NCI-H2029 treated with DMSO at 0.1 percent for 48 hours (cell line): ENCODE measurements around the gene NFYB.
"Not testable (repeated sequence)": the region's sequence is repeated elsewhere in the genome, so short reads cannot be mapped to it uniquely, and the experiment has no call there.

Source experiments
- DNase-seq: peaks from one replicate; lab custom pipeline; 2025; lab: John Stamatoyannopoulos, UW

NFYB gene

GRCh38 chr12:104163028-104163427, 25.0 kb upstream of the NFYB start:
- not testable (repeated sequence) for DNase-seq

DNA sequence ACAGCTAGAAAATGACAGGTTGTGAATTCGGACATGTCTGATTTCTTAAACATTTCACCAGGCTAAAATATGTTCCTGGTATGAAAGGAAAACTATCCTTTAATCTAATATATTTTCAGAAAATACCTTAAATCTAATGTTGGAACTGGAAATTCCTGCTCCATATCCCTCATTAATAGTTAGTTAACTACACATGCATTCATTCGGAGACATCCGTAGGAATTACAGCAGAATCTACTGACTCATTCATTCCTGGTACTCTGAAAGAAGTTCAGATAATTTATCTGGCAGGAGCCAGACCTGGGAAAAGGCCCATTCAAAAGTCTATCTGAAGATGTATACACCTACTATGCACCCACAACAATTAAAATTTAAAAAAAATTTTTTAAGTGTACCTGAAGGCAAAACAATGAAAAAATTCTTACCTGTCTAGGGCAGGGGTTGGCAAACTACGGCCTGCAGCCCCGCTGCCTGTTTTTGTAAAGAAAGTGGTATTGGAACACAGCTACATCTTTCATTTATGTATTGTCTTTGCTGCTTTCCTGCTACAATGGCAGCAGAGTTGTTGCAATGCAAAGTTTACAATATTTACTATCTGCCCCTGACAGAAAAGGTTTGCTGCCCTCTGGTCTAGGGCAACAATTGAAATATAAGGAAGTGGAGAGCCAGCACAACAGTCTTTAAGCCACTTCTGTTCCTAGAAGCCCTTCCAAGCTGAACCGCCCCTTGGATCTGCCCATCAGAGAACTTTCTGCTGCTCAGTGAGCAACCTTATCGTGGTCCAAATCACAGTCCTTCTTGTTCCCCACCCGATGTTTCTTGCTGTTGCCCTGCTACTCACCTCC, 17.9 kb upstream of the NFYB start:
- no peak for DNase-seq

DNA sequence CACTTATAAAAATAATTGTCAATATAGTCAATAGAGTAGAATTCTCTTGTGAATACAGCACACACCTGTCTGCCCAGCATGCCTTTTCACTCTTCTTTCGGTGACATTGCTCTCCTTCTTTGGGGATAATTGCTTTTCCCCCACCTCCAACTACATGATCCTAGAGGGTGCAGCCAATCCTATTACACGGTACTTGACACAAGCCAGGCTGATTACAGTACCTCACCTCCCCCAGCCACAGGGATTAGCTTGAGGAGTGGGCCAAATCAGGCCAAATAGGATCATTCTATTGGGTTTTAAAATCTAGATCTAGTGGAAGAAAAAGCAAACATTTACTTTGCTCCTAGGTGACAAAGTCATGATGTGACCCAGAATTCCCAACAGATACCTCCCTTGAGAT, 16.8 kb upstream of the NFYB start:
- peak; percentile 34 for DNase-seq

DNA sequence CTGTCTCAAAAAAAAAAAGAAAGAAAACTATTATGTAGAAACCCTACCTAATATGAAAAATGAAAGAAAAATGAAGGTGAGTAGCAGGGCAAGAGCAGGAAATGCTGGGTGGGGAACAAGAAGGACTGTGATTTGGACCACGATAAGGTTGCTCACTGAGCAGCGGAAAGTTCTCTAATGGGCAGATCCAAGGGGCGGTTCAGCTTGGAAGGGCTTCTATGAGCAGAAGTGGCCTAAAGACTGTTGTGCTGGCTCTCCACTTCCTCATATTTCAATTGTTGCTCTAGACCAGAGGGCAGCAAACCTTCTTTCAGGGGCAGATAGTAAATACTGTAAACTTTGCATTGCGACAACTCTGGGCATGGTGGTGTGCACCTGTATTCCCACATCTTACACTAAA, 16.3 kb upstream of the NFYB start:
- DNase-seq, result no peak

DNA sequence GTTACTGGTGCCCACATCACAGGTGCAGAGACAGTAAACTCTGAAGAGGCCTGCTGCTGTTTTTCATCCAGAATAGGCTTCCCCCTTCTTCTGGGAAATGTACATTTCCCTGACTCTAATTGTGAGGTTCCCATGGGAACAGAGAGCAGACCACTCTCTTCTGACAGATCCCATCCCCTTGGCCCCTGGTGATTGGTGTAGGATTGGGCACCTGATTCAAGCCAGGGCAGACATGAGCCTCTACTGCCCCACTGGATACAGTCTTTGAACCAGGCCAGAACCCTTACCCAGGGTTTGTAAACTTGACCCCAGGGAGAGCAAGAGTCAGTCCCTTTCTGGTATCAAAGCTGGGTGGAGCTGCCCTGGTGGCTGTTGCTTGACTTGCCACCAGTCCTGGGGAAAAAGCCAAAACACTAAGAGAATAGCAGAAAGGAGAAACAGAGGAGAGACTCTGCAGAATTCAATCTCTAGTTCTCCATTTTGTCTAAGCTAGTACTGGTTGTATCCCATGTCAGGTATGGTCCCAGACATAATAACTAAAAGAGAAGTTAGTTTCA, 14.8 kb upstream of the NFYB start:
- no peak for DNase-seq

GRCh38 chr12:104150416-104150815, 12.4 kb upstream of the NFYB start:
- no peak for DNase-seq

DNA sequence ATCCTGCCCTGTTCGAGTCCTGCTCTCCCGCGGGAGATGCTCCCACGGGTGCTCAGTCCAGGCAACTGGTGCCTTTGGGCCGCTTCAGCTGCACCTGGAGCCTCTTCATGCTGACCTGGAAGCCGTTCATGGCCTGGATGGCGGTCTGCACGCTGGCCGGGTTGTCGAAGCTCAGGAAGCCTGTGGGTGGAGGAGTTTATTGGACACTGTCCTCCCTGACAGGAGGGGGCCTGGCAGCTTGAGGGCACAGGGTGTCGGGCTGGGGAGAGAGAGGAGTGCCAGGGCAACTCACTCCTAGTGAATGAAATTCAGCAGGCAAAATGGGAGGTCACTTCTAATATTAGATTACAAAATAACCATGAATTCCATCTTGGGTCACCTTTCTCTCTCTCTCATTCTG, 9.3 kb upstream of the NFYB start:
- no peak for DNase-seq

GRCh38 chr12:104143918-104144317, 5.9 kb upstream of the NFYB start:
- no peak for DNase-seq

GRCh38 chr12:104143002-104143401, 5.0 kb upstream of the NFYB start:
- DNase-seq, result no peak

- no peak for DNase-seq
Observed at GRCh38 chr12:104142543-104142942, 4.5 kb upstream of the NFYB start.

DNA sequence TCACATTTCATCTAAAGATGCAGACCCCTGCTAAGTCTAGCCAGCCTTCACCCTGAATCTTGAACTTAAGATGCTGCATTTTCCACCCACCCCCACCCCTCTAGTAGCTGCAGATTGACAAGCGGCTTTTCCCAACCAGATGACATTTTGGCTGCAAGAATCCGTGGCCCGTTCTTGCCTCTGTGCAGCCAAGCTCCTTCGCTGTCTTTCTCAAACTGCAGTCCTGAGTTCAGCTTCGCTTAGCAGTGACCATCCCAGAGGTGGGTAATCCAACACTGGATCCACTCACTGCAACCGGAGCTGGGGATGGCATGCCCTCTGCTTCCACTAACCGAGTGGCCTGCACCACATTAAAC, 765 bp upstream of the NFYB start:
- DNase-seq, result no peak

GRCh38 chr12:104137001-104137901, 759 bp downstream of the NFYB start:
- DNase-seq, result no peak

DNA sequence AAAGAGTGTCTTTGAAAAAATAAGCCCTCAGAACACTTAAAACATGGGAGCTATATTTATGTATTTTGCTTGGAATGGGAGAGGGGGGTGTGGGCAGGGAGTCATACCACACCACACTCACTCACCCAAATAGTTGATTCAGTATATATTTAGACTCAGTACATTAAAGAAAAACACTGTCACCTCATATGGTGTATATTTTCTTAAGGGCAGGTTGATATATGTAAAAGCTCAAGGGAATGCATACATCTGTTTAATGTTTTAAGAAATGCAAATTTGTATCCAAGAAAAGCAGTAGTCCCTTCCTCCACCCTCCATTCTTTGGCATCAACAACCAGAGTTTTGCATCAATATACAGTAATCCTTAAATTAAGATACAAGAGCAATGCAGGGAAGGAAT, 1.4 kb downstream of the NFYB start:
- DNase-seq, result no peak

GRCh38 chr12:104134882-104135281, 3.1 kb downstream of the NFYB start:
- no peak for DNase-seq

DNA sequence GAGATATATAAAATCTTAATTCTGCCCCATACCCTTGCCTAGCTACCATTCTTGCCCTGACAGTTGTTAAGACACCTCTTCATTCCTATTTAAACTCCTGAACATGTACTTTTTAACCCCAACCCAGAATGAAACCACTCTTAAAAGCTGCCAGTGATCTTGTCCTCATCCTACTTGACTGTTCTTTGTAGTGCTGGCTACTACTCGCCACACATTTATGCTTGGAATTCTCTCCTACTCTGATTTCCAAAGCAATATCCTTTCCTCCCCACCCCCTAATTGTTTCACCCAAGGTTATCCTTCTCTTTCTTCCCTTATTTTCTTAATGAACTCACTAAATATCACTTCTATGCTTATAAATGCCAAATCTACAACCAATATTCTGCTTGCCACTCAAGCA, 4.1 kb downstream of the NFYB start:
- DNase-seq, result no peak

GRCh38 chr12:104133321-104133720, 4.7 kb downstream of the NFYB start:
- no peak for DNase-seq

GRCh38 chr12:104132351-104132956, 5.6 kb downstream of the NFYB start:
- DNase-seq, result peak; percentile 93

GRCh38 chr12:104131609-104132008, 6.4 kb downstream of the NFYB start:
- DNase-seq, result no peak

DNA sequence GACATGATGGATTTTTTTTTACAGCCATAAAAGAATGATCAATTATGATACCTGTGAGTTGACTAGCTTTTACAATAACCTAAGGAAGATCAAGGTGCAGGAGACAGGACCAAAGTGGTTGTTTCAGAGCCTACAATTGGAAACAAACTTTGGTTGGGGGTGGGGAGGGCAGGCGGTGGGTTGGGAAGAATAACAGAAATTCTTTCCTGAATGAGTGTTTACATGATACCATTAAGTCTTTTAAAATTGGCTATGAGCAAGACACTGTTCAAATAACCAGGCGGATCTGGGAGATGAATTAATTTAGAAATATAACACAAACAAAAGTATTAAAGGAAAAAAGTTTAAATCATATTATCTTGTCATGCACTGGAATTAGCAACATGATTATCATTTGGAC, 7.2 kb downstream of the NFYB start:
- no peak for DNase-seq

- no peak for DNase-seq
Observed at GRCh38 chr12:104126548-104126947, 11.5 kb downstream of the NFYB start.

- no peak for DNase-seq
Observed at GRCh38 chr12:104122298-104122697, 15.7 kb downstream of the NFYB start.

DNA sequence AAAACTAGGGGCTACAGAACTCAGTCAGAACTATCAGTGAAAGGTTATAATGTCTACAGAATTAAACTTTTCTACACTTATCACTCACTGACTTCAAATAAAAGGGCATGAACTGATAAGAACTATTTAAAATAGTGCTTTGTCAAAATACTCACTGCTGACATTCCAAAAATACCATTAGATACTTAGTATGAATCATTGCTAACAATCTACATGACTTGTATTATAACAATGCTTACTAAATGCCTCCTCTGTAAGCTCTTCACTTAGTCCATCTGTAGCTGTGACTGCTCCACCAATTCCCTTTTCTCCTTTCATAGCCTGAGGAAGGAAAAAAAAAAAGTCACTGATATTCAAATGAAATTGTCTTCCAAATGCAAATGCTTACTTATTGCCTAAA, 17.0 kb downstream of the NFYB start:
- DNase-seq, result no peak

GRCh38 chr12:104115587-104115975, 22.4 kb downstream of the NFYB start:
- DNase-seq, result no peak
